ENCODE data around the gene CCND3. TPM values are rescaled to one million over a fixed set of nuclear protein-coding genes. Genes with fewer than 3 reads are reported as not detected.

CCND3 gene
- total and polyA plus RNA-seq, 2 of the 13 experiments (the other 11 are each of a cell fraction or from before 2014, with no cell fraction given) = 4.3 to 7.2 TPM

- peak; percentile 27; the same call in 1 of the 2 replicates for TF ChIP-seq ZNF33A (CRISPR knock-in tag; IDR thresholded peaks at IDR 0.05; ENCODE audit: borderline replicate concordance)
- TF ChIP-seq SNAPC2 (CRISPR knock-in tag; IDR thresholded peaks at IDR 0.05) = peak; percentile 36; the same call in 1 of the 2 replicates
- peak; percentile 22 for TF ChIP-seq MED8 (CRISPR knock-in tag; IDR thresholded peaks at IDR 0.05; ENCODE audit: insufficient replicate concordance)
- TF ChIP-seq ADNP (CRISPR knock-in tag; IDR thresholded peaks at IDR 0.05) = no peak
- TF ChIP-seq CHD2 (IDR thresholded peaks at IDR 0.05; ENCODE audit: low read depth, low read length) = 0 out of 2 replicates have a peak, but pooled peaks have one; percentile 19
- TF ChIP-seq PHB2 (IDR thresholded peaks at IDR 0.05; ENCODE audit: partially characterized antibody) = no peak
- no peak for TF ChIP-seq ZMAT5 (CRISPR knock-in tag; IDR thresholded peaks at IDR 0.05; ENCODE audit: borderline replicate concordance, low read depth)
- peak; percentile 98 for TF ChIP-seq GABPB1 (CRISPR knock-in tag; IDR thresholded peaks at IDR 0.05)
- TF ChIP-seq ZSCAN21 (CRISPR knock-in tag; IDR thresholded peaks at IDR 0.05; ENCODE audit: borderline replicate concordance) = peak; percentile 30; the same call in 1 of the 2 replicates
- no peak for TF ChIP-seq GRHL1 (CRISPR knock-in tag; conservative IDR thresholded peaks at IDR 0.05)
- TF ChIP-seq BRD4 (CRISPR knock-in tag; IDR thresholded peaks at IDR 0.05) = no peak; the same call in 1 of the 2 replicates
- peak; percentile 29; the same call in 1 of the 2 replicates for TF ChIP-seq ZNF441 (CRISPR knock-in tag; IDR thresholded peaks at IDR 0.05; ENCODE audit: borderline replicate concordance)
- TF ChIP-seq SAP130 (CRISPR knock-in tag; IDR thresholded peaks at IDR 0.05; ENCODE audit: low read depth) = peak; percentile 96
- peak; percentile 82; the same call in 1 of the 2 replicates for TF ChIP-seq KLF6 (CRISPR knock-in tag; IDR thresholded peaks at IDR 0.05)
- peak; percentile 95 for TF ChIP-seq ZNF350 (CRISPR knock-in tag; IDR thresholded peaks at IDR 0.05; ENCODE audit: borderline replicate concordance, low read depth)
- TF ChIP-seq NFYC (CRISPR knock-in tag; IDR thresholded peaks at IDR 0.05) = peak; percentile 17; the same call in 1 of the 2 replicates
- peak; percentile 76; the same call in 1 of the 2 replicates for TF ChIP-seq ZNF414 (CRISPR knock-in tag; IDR thresholded peaks at IDR 0.05)
- TF ChIP-seq KLF13 (CRISPR knock-in tag; IDR thresholded peaks at IDR 0.05) = peak; percentile 70; the same call in 1 of the 2 replicates
- TF ChIP-seq MXD3 (CRISPR knock-in tag; IDR thresholded peaks at IDR 0.05) = peak; percentile 95
- TF ChIP-seq CBFB (CRISPR knock-in tag; IDR thresholded peaks at IDR 0.05) = 0 out of 2 replicates have a peak, but pooled peaks have one; percentile 44
- TF ChIP-seq ZNF431 (CRISPR knock-in tag; IDR thresholded peaks at IDR 0.05; ENCODE audit: borderline replicate concordance, low read depth) = no peak; the same call in 1 of the 2 replicates
- no peak for TF ChIP-seq MLLT10 (CRISPR knock-in tag; IDR thresholded peaks at IDR 0.05)
- no peak for TF ChIP-seq ZNF850 (CRISPR knock-in tag; conservative IDR thresholded peaks at IDR 0.05)
- peak; percentile 78; the same call in 1 of the 2 replicates for TF ChIP-seq ZNF253 (CRISPR knock-in tag; IDR thresholded peaks at IDR 0.05; ENCODE audit: borderline replicate concordance)
- peak; percentile 57; the same call in 1 of the 2 replicates for TF ChIP-seq ZNF256 (CRISPR knock-in tag; conservative IDR thresholded peaks at IDR 0.05)
- TF ChIP-seq ZBTB42 (CRISPR knock-in tag; IDR thresholded peaks at IDR 0.05) = no peak
- TF ChIP-seq ZNF367 (CRISPR knock-in tag; IDR thresholded peaks at IDR 0.05; ENCODE audit: borderline replicate concordance) = peak; percentile 46; the same call in 1 of the 2 replicates
- TF ChIP-seq DNMT1 (CRISPR knock-in tag; IDR thresholded peaks at IDR 0.05) = no peak; the same call in 1 of the 2 replicates
Observed at GRCh38 chr6:41920921-41921711, 20.5 kb downstream of the CCND3 start, which contains the start of the genes BYSL and MED20 (continued).
